ENCODE measurements around the gene SAMHD1.
A peak's percentile ranks its signal among the peaks of the same experiment; 100 is the strongest.

SAMHD1 gene

DNA sequence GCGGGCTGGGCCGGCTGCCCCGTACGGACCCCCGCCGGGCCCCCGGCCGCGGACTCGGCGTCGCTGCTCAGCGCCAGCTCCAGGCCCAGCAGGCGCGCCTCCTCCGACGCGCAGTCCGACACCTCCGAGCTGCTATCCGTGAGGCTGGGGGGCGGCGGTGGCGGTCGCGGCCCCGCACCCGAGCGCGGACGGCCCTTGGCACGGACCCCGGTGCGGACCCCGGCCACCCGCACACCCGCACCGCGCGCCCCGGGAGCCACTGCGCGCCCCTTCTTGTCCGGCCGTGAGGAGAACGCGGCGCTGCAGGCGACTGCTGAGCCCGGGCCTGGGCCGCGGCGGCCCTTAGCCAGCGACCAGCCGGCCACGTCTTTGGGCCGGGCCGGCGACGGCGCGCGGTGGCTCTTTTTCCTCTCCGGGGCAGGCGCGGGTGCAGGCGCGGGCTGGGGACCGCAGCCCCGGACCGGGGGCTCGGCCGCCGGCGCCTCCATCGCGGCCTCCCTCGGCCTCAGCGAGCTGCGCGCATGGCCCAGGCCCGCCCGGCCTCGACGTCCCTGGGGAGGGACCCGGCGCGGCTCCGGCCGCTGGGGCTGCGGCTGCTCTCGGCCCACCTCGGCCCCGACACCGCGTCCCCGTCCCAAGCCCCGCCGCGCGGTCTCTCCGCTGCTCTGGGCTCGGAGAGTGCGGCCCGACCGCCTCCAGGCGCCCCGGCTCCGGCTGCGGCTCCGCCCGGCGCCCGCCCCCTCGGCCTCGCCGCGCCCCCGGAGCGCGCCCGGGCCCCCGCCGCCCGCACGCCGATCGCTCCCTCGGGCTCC is 88.4 kb downstream of the SAMHD1 start:
- Histone ChIP-seq H3K4me3 (ENCODE audit: low read depth, low read length, poor library complexity, severe bottlenecking) (peak overlapping the region; percentile 57), H3K27ac (ENCODE audit: low read depth, low read length, poor library complexity, severe bottlenecking) (no peak overlapping the region), H3K27me3 (ENCODE audit: insufficient read depth, low read length) (no peaks in the 10 kb centered on the region; the same call in 1 of the 2 replicates), H3K79me2 (ENCODE audit: insufficient read depth, low read length) (no peaks in the 10 kb centered on the region), H3K36me3 (ENCODE audit: insufficient read depth, low read length) (no peaks in the 10 kb centered on the region), H3K4me2 (ENCODE audit: low read length) (peak overlapping the region; percentile 51), H3F3A (ENCODE audit: insufficient read depth, low read length) (no peaks in the 10 kb centered on the region), H3K9me3 (ENCODE audit: low read length) (no peaks in the 10 kb centered on the region), H3K4me1 (ENCODE audit: insufficient read depth, low read length, severe bottlenecking) (peaks cover 51% of the 10 kb centered on the region), H2AFZ (ENCODE audit: low read length) (no peak overlapping the region), H3K9me2 (ENCODE audit: low read depth, low read length) (no peaks in the 10 kb centered on the region), H3K9ac (ENCODE audit: low read length) (peak overlapping the region; percentile 48; the same call in 1 of the 2 replicates), H4K20me1 (ENCODE audit: insufficient read depth, low read length) (no peaks in the 10 kb centered on the region)
- TF ChIP-seq, protein P1, sequence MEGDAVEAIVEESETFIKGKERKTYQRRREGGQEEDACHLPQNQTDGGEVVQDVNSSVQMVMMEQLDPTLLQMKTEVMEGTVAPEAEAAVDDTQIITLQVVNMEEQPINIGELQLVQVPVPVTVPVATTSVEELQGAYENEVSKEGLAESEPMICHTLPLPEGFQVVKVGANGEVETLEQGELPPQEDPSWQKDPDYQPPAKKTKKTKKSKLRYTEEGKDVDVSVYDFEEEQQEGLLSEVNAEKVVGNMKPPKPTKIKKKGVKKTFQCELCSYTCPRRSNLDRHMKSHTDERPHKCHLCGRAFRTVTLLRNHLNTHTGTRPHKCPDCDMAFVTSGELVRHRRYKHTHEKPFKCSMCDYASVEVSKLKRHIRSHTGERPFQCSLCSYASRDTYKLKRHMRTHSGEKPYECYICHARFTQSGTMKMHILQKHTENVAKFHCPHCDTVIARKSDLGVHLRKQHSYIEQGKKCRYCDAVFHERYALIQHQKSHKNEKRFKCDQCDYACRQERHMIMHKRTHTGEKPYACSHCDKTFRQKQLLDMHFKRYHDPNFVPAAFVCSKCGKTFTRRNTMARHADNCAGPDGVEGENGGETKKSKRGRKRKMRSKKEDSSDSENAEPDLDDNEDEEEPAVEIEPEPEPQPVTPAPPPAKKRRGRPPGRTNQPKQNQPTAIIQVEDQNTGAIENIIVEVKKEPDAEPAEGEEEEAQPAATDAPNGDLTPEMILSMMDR (IDR thresholded peaks at IDR 0.05; ENCODE audit: low read length): no peak
- TF ChIP-seq EZH2 (IDR thresholded peaks at IDR 0.05; ENCODE audit: borderline replicate concordance, low read length): no peak

DNA sequence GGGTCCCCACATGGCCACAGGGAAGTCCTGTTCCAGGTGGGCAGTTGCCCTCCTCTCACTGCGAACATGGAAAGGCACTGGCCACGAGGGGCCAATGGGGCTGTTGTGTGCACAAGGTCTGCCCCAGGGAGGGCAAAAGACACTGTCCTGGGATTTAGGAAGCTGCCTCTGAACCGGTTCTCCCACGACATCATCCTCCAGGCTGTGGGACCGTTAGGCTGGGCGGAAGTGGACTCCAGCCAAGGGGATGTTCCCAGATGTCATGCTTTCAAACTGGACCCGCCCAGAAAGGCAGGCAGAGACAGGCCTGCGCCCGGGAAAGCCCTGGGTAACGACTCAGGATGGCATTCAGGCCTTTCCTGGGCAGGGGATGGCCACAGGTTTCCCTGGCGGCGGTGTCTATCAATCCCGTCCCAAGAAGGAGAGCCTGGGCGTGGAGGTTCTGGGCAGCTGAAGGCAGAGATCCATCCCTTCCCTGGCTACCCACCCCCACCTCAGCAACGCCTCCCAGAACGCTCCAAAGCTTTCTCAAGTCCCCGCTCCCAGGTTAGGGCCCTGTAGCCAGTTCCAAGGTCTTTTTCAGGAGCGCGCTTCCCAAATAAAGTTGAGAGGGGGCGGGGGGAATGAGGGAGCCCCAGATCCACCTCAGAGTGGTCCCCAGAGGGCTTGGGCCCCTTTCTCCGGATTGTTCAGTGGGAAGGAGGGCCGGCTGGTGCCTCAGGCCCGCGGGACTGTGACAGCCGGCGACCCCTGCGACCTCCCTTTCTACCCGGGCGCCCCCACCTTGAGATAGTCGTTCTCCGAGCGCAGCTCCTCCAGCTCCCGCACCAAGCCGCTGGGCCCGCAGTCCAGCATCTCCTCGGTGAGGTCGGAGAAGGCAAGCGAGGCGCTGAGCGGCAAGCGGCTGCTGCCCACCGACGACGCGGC is 89.4 kb downstream of the SAMHD1 start:
- Histone ChIP-seq H3K79me2 (ENCODE audit: insufficient read depth, low read length) (no peaks in the 10 kb centered on the region), H3K27me3 (ENCODE audit: insufficient read depth, low read length) (no peaks in the 10 kb centered on the region; the same call in 1 of the 2 replicates), H3K36me3 (ENCODE audit: insufficient read depth, low read length) (no peaks in the 10 kb centered on the region), H3K4me2 (ENCODE audit: low read length) (peak overlapping the region; percentile 64), H2AFZ (ENCODE audit: low read length) (no peak overlapping the region), H3K9ac (ENCODE audit: low read length) (peak overlapping the region; percentile 59; the same call in 1 of the 2 replicates), H4K20me1 (ENCODE audit: insufficient read depth, low read length) (no peaks in the 10 kb centered on the region), H3K4me3 (ENCODE audit: low read depth, low read length, poor library complexity, severe bottlenecking) (peak overlapping the region; percentile 57), H3F3A (ENCODE audit: insufficient read depth, low read length) (no peaks in the 10 kb centered on the region), H3K9me3 (ENCODE audit: low read length) (no peaks in the 10 kb centered on the region), H3K27ac (ENCODE audit: low read depth, low read length, poor library complexity, severe bottlenecking) (no peak overlapping the region), H3K9me2 (ENCODE audit: low read depth, low read length) (no peaks in the 10 kb centered on the region), H3K4me1 (ENCODE audit: insufficient read depth, low read length, severe bottlenecking) (peaks cover 56% of the 10 kb centered on the region)
- TF ChIP-seq, protein P1 (IDR thresholded peaks at IDR 0.05; ENCODE audit: low read length): no peak
- TF ChIP-seq EZH2 (IDR thresholded peaks at IDR 0.05; ENCODE audit: borderline replicate concordance, low read length): no peak

DNA sequence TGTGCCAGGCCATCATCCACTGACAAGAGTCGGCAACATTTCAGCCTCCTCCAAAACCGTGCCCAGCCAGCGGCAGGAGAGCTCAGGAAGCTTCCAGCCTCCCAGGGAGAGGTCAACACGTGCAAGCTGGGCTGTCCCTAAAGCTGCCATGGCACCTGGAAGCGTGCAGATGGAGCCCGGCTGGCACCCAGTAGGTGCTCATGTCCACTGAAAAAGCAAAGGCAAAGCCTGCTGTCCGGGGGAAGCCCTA is 90.0 kb downstream of the SAMHD1 start:
- TF ChIP-seq, protein P1 (IDR thresholded peaks at IDR 0.05; ENCODE audit: low read length): no peak
- TF ChIP-seq EZH2 (IDR thresholded peaks at IDR 0.05; ENCODE audit: borderline replicate concordance, low read length): no peak
- Histone ChIP-seq H4K20me1 (ENCODE audit: insufficient read depth, low read length) (no peaks in the 10 kb centered on the region), H3K9ac (ENCODE audit: low read length) (peak overlapping the region; percentile 59; the same call in 1 of the 2 replicates), H2AFZ (ENCODE audit: low read length) (no peak overlapping the region), H3K79me2 (ENCODE audit: insufficient read depth, low read length) (no peaks in the 10 kb centered on the region), H3K36me3 (ENCODE audit: insufficient read depth, low read length) (no peaks in the 10 kb centered on the region), H3K4me3 (ENCODE audit: low read depth, low read length, poor library complexity, severe bottlenecking) (peak overlapping the region; percentile 57), H3F3A (ENCODE audit: insufficient read depth, low read length) (no peaks in the 10 kb centered on the region), H3K4me2 (ENCODE audit: low read length) (peak overlapping the region; percentile 64), H3K27ac (ENCODE audit: low read depth, low read length, poor library complexity, severe bottlenecking) (no peak overlapping the region), H3K4me1 (ENCODE audit: insufficient read depth, low read length, severe bottlenecking) (peaks cover 57% of the 10 kb centered on the region), H3K9me3 (ENCODE audit: low read length) (no peaks in the 10 kb centered on the region), H3K27me3 (ENCODE audit: insufficient read depth, low read length) (no peaks in the 10 kb centered on the region; the same call in 1 of the 2 replicates), H3K9me2 (ENCODE audit: low read depth, low read length) (no peaks in the 10 kb centered on the region)
